B cell (primary cell): ENCODE measurements around the gene HLA-B. TPM values are rescaled to one million over a fixed set of nuclear protein-coding genes. Genes with fewer than 3 reads are reported as not detected.

ENCODE experiments used
- ATAC-seq: fragments of 200-7000 bp; cut with Tn5 transposase; one replicate; pipeline ENCODE4 v1.10.0; 2021; ENCODE audit warnings: low read depth, mild to moderate bottlenecking, moderate number of reproducible peaks, moderate library complexity
- CTCF ChIA-PET: fragments of 350-600 bp; sonication (Branson Sonifier 250); formaldehyde crosslinking; loops from one replicate; lab custom pipeline; 2021; ENCODE audit warnings: antibody characterized with exemption, inconsistent platforms; lab: Charles Lee
- POLR2A ChIA-PET: fragments of 350-600 bp; sonication (Branson Sonifier 250); formaldehyde crosslinking; loops from one replicate; lab custom pipeline; 2021; ENCODE audit warnings: antibody characterized with exemption; lab: Charles Lee
- DNase-seq: peaks from one replicate; pipeline ENCODE4 v3.0.0; 2013
- H2AFZ ChIP-seq: 2 replicates; pipeline ENCODE4 v1.6.1; 2012; ENCODE audit warnings: mild to moderate bottlenecking, low read depth, low read length; ENCODE audit not compliant: insufficient read depth, poor library complexity, severe bottlenecking
- H3K27ac ChIP-seq, 2 donors: 1 replicate in 1 of 2; 2 replicates in 1 of 2; pipeline ENCODE4 v1.5.1; 2012 to 2013; ENCODE audit warnings: low read length in 2 of 2, mild to moderate bottlenecking in 2 of 2, moderate library complexity in 1 of 2
- H3K27me3 ChIP-seq, 4 experiments: fragments of 200-600 bp in 1 of 4; sonication (generic) in 1 of 4; replicated peaks in 1 of 4; 1 replicate in 2 of 4; 2 replicates in 2 of 4; pipeline versions ENCODE4 v1.6.1 to v1.7.0; 2013 to 2016; ENCODE audit warnings: low read length in 3 of 4, mild to moderate bottlenecking in 2 of 4, mixed read lengths in 1 of 4, moderate library complexity in 1 of 4; ENCODE audit not compliant: insufficient read depth in 4 of 4, control insufficient read depth in 3 of 4; ENCODE audit errors: control extremely low read depth in 1 of 4
- H3K36me3 ChIP-seq, 2 experiments: replicated peaks in 1 of 2; 1 replicate in 1 of 2; 2 replicates in 1 of 2; pipeline versions ENCODE4 v1.6.1 to v1.7.1; 2013; ENCODE audit warnings: low read length in 1 of 2; ENCODE audit not compliant: insufficient read depth in 2 of 2, control insufficient read depth in 1 of 2; ENCODE audit errors: control extremely low read depth in 1 of 2, extremely low read depth in 1 of 2
- H3K4me1 ChIP-seq, 2 donors: fragments of 200-600 bp in 1 of 2; sonication (generic) in 1 of 2; 1 replicate in 1 of 2; 2 replicates in 1 of 2; pipeline versions ENCODE4 v1.5.1 to v1.6.1; 2013 to 2017; ENCODE audit warnings: low read length in 2 of 2; ENCODE audit not compliant: control insufficient read depth in 2 of 2, insufficient read depth in 2 of 2
- H3K4me2 ChIP-seq: replicated peaks from 2 replicates; pipeline ENCODE3; 2012; ENCODE audit warnings: mild to moderate bottlenecking, low read depth, low read length; ENCODE audit not compliant: poor library complexity, severe bottlenecking
- H3K4me3 ChIP-seq, 5 experiments: fragments of 200-600 bp in 1 of 5; sonication (generic) in 1 of 5; 1 replicate in 3 of 5; 2 replicates in 2 of 5; pipeline versions ENCODE4 v1.5.1 to v1.7.0; 2011 to 2016; ENCODE audit warnings: low read length in 4 of 5, mild to moderate bottlenecking in 4 of 5, low read depth in 2 of 5, control low read depth in 1 of 5, moderate library complexity in 1 of 5; ENCODE audit not compliant: insufficient read depth in 1 of 5; ENCODE audit errors: control extremely low read depth in 1 of 5, extremely low read depth in 1 of 5
- H3K79me2 ChIP-seq: fragments of 200-600 bp; sonication (generic); one replicate; pipeline ENCODE4 v1.6.0; 2016; ENCODE audit warnings: low read length; ENCODE audit not compliant: control insufficient read depth, insufficient read depth
- H3K9ac ChIP-seq: fragments of 200-600 bp; sonication (generic); 2 replicates; pipeline ENCODE4 v1.6.1; 2017; ENCODE audit warnings: mild to moderate bottlenecking, low read length, moderate library complexity
- H3K9me3 ChIP-seq, 3 donors: one replicate each; pipeline versions ENCODE4 v1.6.1 to v1.7.1; 2013; ENCODE audit warnings: low read length in 2 of 3; ENCODE audit not compliant: control insufficient read depth in 2 of 3, insufficient read depth in 1 of 3; ENCODE audit errors: control extremely low read depth in 1 of 3
- H4K20me1 ChIP-seq: 2 replicates; pipeline ENCODE4 v1.6.0; 2012; ENCODE audit warnings: mild to moderate bottlenecking, low read length; ENCODE audit not compliant: insufficient read depth, control insufficient read depth, poor library complexity, severe bottlenecking
- H3K27ac Mint-ChIP-seq: one replicate; pipeline ENCODE4 v1.8.0; 2021; ENCODE audit warnings: mixed read lengths
- H3K27me3 Mint-ChIP-seq: one replicate; pipeline ENCODE4 v1.8.0; 2021; ENCODE audit warnings: mixed read lengths
- H3K4me1 Mint-ChIP-seq: one replicate; pipeline ENCODE4 v1.8.0; 2021; ENCODE audit warnings: mixed read lengths
- H3K4me3 Mint-ChIP-seq: one replicate; pipeline ENCODE4 v1.8.0; 2021; ENCODE audit warnings: mixed read lengths
- H3K9me3 Mint-ChIP-seq: one replicate; pipeline ENCODE4 v1.8.0; 2022; ENCODE audit warnings: mixed read lengths; ENCODE audit not compliant: insufficient read depth
- CTCF ChIP-seq: fragments of 200-600 bp; IDR thresholded peaks from one replicate; pipeline ENCODE4 v1.8.0; 2022; ENCODE audit warnings: antibody characterized with exemption, mild to moderate bottlenecking
- EZH2 ChIP-seq: IDR thresholded peaks from 2 replicates; pipeline ENCODE4 v1.6.1; 2012; ENCODE audit warnings: borderline replicate concordance, low read depth, mild to moderate bottlenecking, moderate library complexity, low read length; ENCODE audit not compliant: insufficient read depth, poor library complexity, severe bottlenecking
- WGBS: methylation state at CpG from one replicate; pipeline ENCODE4 v1.1.5; 2013; ENCODE audit warnings: missing lambda C conversion rate; ENCODE audit not compliant: insufficient coverage; 5-methylcytosine and 5-hydroxymethylcytosine counted together
- intact Hi-C: fragments of 100-400 bp; cut with micrococcal nuclease; formaldehyde crosslinking; loops from one replicate; pipeline ENCODE4 v1.10.0; 2022
- polyA plus RNA-seq: library from polyadenylated mRNA; depleted of rRNA; stranded (reverse); fragments of >200 nt; gene quantifications from 2 replicates; pipeline ENCODE4 v1.2.3, GENCODE V29; 2012
- total RNA-seq, 2 donors: library from RNA; stranded (reverse); fragments of 120-200 nt in 1 of 2; gene quantifications; 1 replicate in 1 of 2; 2 replicates in 1 of 2; pipeline versions ENCODE4 v1.2.3 to v1.2.4, GENCODE V29; 2013 to 2022

Gene HLA-B
- total and polyA plus RNA-seq, 2 donors (not counting 1 experiment from before 2014, with no cell fraction given) = 4,028 to 7,345 TPM

GRCh38 chr6:31340228-31340627 is 16.8 kb downstream of the HLA-B start:
- no peak overlapping the region for H3K27ac Mint-ChIP-seq

DNA sequence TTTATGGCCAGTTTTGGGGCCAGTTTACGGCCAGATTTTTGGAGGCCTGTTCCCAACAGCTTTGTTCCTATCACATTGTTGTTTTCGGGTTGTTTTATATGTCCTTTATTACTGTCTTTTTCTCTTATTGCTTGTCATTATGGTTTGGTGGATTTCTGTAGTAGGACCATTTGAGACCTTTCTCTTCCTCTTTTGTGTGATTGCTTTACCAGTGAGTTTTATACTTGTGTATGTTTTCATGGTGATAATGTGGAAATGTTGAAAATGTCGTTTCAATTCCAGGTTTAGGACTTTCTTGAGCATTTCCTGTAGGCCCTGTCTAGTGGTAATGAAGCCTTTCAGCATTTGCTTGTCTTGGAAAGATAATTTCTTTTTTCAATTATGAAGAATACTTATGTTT is 17.8 kb downstream of the HLA-B start:
- no CpG with 5 or more reads among the region's 3 CpGs for WGBS
- H3K9me3 ChIP-seq = peaks cover 3 to 28% (median 9%) of the 10 kb centered on the region in 3 donors
- DNase-seq (peak; percentile 41), ATAC-seq (no peak)
- H3K36me3 ChIP-seq = no peaks in the 10 kb centered on the region
- Mint-ChIP-seq H3K27me3 (no peaks in the 10 kb centered on the region), H3K27ac (no peak overlapping the region), H3K4me3 (no peak overlapping the region), H3K9me3 (peaks cover 31% of the 10 kb centered on the region), H3K4me1 (no peaks in the 10 kb centered on the region)
- no peaks in the 10 kb centered on the region for H3K27me3 ChIP-seq
- no peaks in the 10 kb centered on the region for H4K20me1 ChIP-seq
- no peak overlapping the region for H3K27ac ChIP-seq
- H3K9ac ChIP-seq = no peak overlapping the region
- H3K4me1 ChIP-seq = peaks cover 0 to 4% of the 10 kb centered on the region in 2 donors
- H3K4me3 ChIP-seq = no peak overlapping the region
- H3K4me2 ChIP-seq = no peak overlapping the region
- TF ChIP-seq EZH2 = no peak
- no peak for TF ChIP-seq CTCF
- no peak overlapping the region for H2AFZ ChIP-seq
- POLR2A ChIA-PET = no interaction called here
- CTCF ChIA-PET = no interaction called here
- no peaks in the 10 kb centered on the region for H3K79me2 ChIP-seq
- intact Hi-C loops = no loop called here

More at GRCh38 chr6:31340228-31340627, 16.8 kb downstream of the HLA-B start:
- Histone ChIP-seq H3K27ac (no peak overlapping the region), H3K9me3 (peaks cover 3 to 28% (median 9%) of the 10 kb centered on the region in 3 donors), H3K4me3 (no peak overlapping the region), H4K20me1 (no peaks in the 10 kb centered on the region), H3K9ac (no peak overlapping the region), H3K79me2 (no peaks in the 10 kb centered on the region), H3K4me1 (peaks cover 0 to 11% of the 10 kb centered on the region in 2 donors), H3K36me3 (no peaks in the 10 kb centered on the region), H3K4me2 (no peak overlapping the region), H2AFZ (no peak overlapping the region), H3K27me3 (no peaks in the 10 kb centered on the region)
- ChIA-PET CTCF (interaction anchor here (0.6 to 0.7 kb wide), 2 partner anchors 136 to 1604 kb away, joined by 3 read pairs; no protein-coding TSS in a partner anchor), POLR2A (interaction anchor here (0.6 kb wide), 1 partner anchor 413 kb away, joined by 12 read pairs; no protein-coding TSS in a partner anchor)
- no peak for TF ChIP-seq EZH2
- no peak for TF ChIP-seq CTCF
- DNase-seq = no peak
- no peaks in the 10 kb centered on the region for H3K4me1 Mint-ChIP-seq
- no peaks in the 10 kb centered on the region for H3K27me3 Mint-ChIP-seq
- peaks cover 26% of the 10 kb centered on the region for H3K9me3 Mint-ChIP-seq
- intact Hi-C loops = no loop called here
- no peak for ATAC-seq
- no peak overlapping the region for H3K4me3 Mint-ChIP-seq
